HepG2 (cell line): ENCODE results near the gene RETREG2. TPM values are rescaled to one million over a fixed set of nuclear protein-coding genes. Genes with fewer than 3 reads are reported as not detected.

Experiments
- ATAC-seq: fragments of 200-7000 bp; cut with Tn5 transposase; 3 replicates; pipeline ENCODE4 v1.9.1; 2020; ENCODE audit warnings: mild to moderate bottlenecking, moderate library complexity
- BruUV-seq: library from RNA; stranded (reverse); fragments of 400-500 nt; replicated peaks from 2 replicates; lab custom pipeline; 2021; lab: Mats Ljungman, UMichigan
- CTCF ChIA-PET: fragments of 300-600 bp; formaldehyde crosslinking; extraction: SDS; loops from one replicate; lab custom pipeline; 2021; ENCODE audit warnings: low total read pairs, inconsistent platforms, low intra/inter-chr PET ratio; lab: Yijun Ruan, JAX
- POLR2A ChIA-PET: fragments of 350-600 bp; sonication (Branson Sonifier 250); formaldehyde crosslinking; loops from one replicate; lab custom pipeline; 2020; ENCODE audit warnings: antibody characterized with exemption, inconsistent platforms; lab: Yijun Ruan, JAX
- DNase-seq: peaks from one replicate; pipeline ENCODE4 v3.0.0-alpha.2; 2015; ENCODE audit warnings: low spot score
- FAIRE-seq: peaks from 3 replicates; lab custom pipeline; 2011; peaks lifted over from hg19 to GRCh38; lab: Jason Lieb, UNC
- H2AFZ ChIP-seq: one replicate; pipeline ENCODE4 v1.6.1; 2011; ENCODE audit warnings: low read length, inconsistent platforms
- H3K27ac ChIP-seq: fragments of 300-600 bp; 3 replicates; pipeline ENCODE4 v1.8.0; 2011; ENCODE audit warnings: mixed run types, mild to moderate bottlenecking, mixed read lengths, low read length, inconsistent platforms; ENCODE audit not compliant: insufficient read depth; ENCODE audit errors: extremely low read length
- H3K27me3 ChIP-seq, 2 experiments: fragments of 200-600 bp in 1 of 2; 2 replicates in 1 of 2; 3 replicates in 1 of 2; pipeline versions ENCODE4 v1.6.0 to v1.8.0; 2011; ENCODE audit warnings: low read length in 2 of 2, mild to moderate bottlenecking in 2 of 2, moderate library complexity in 2 of 2, inconsistent platforms in 1 of 2; ENCODE audit not compliant: insufficient read depth in 2 of 2, control insufficient read depth in 1 of 2
- H3K36me3 ChIP-seq, 2 experiments: fragments of 200-600 bp in 1 of 2; replicated peaks in 1 of 2; 2 replicates in 1 of 2; 3 replicates in 1 of 2; pipeline versions ENCODE4 v1.5.1 to v1.8.0; 2011; ENCODE audit warnings: low read length in 2 of 2, inconsistent platforms in 1 of 2; ENCODE audit not compliant: insufficient read depth in 2 of 2, control insufficient read depth in 1 of 2
- H3K4me1 ChIP-seq: 2 replicates; pipeline ENCODE4 v1.5.1; 2012; ENCODE audit warnings: low read length, inconsistent platforms; ENCODE audit not compliant: insufficient read depth
- H3K4me2 ChIP-seq: 2 replicates; pipeline ENCODE4 v1.6.0; 2011; ENCODE audit warnings: low read depth, low read length, inconsistent platforms
- H3K4me3 ChIP-seq, 3 experiments: fragments of 200-600 bp in 1 of 3; sonication (generic), shearing (Covaris generic) in 1 of 3; replicated peaks in 1 of 3; 2 replicates each; pipeline ENCODE4 v1.5.1; 2011 to 2016; ENCODE audit warnings: low read length in 3 of 3, inconsistent platforms in 2 of 3, low read depth in 2 of 3, mild to moderate bottlenecking in 2 of 3, control low read depth in 1 of 3, mixed read lengths in 1 of 3; ENCODE audit not compliant: insufficient read depth in 1 of 3
- H3K79me2 ChIP-seq: one replicate; pipeline ENCODE4 v1.6.1; 2011; ENCODE audit warnings: low read length, inconsistent platforms; ENCODE audit not compliant: insufficient read depth
- H3K9ac ChIP-seq: 2 replicates; pipeline ENCODE4 v1.6.0; 2011; ENCODE audit warnings: mild to moderate bottlenecking, low read depth, low read length, inconsistent platforms; ENCODE audit not compliant: insufficient read depth
- H3K9me3 ChIP-seq: 2 replicates; pipeline ENCODE4 v1.5.1; 2012; ENCODE audit warnings: mild to moderate bottlenecking, low read length
- H4K20me1 ChIP-seq: 2 replicates; pipeline ENCODE4 v1.6.0; 2011; ENCODE audit warnings: inconsistent platforms, mild to moderate bottlenecking, low read length, moderate library complexity; ENCODE audit not compliant: insufficient read depth
- ARNTL ChIP-seq: sonication (generic); formaldehyde crosslinking; IDR thresholded peaks from 2 replicates; pipeline ENCODE4 v1.4.0; 2020; ENCODE audit warnings: mild to moderate bottlenecking, missing genetic modification reagents
- BHLHE40 ChIP-seq: IDR thresholded peaks from 2 replicates; pipeline ENCODE4 v1.6.1; 2011; ENCODE audit warnings: low read length, improper control_type of control experiment
- CBFB ChIP-seq: sonication (generic); formaldehyde crosslinking; IDR thresholded peaks from 2 replicates; pipeline ENCODE4 v1.4.0; 2020; ENCODE audit warnings: missing genetic modification reagents
- EEA1 ChIP-seq: sonication (generic); formaldehyde crosslinking; IDR thresholded peaks from 2 replicates; pipeline ENCODE4 v1.5.1; 2020; ENCODE audit warnings: mild to moderate bottlenecking, missing genetic modification reagents, borderline replicate concordance
- HNRNPH1 ChIP-seq: fragments of 200-400 bp; formaldehyde crosslinking; optimal IDR thresholded peaks from 2 replicates; pipeline ENCODE3; 2017; ENCODE audit warnings: mild to moderate bottlenecking, low read depth, low read length
- MAFF ChIP-seq: IDR thresholded peaks from 2 replicates; pipeline ENCODE4 v1.6.1; 2011; ENCODE audit warnings: low read depth, low read length, improper control_type of control experiment
- POLR2AphosphoS5 ChIP-seq: IDR thresholded peaks from 2 replicates; pipeline ENCODE4 v1.6.1; 2012; ENCODE audit warnings: low read depth, low read length
- RBFOX2 ChIP-seq: fragments of 200-400 bp; formaldehyde crosslinking; IDR thresholded peaks from 2 replicates; pipeline ENCODE4 v1.6.1; 2017; ENCODE audit warnings: low read depth, mild to moderate bottlenecking, low read length
- RBM22 ChIP-seq: fragments of 200-400 bp; formaldehyde crosslinking; optimal IDR thresholded peaks from 2 replicates; pipeline ENCODE3; 2017; ENCODE audit warnings: mild to moderate bottlenecking, low read length, moderate library complexity
- SIN3B ChIP-seq: fragments of 150-350 bp; IDR thresholded peaks from 2 replicates; pipeline ENCODE4 v1.6.1; 2014; ENCODE audit warnings: low read length
- ZFY ChIP-seq: sonication (generic); formaldehyde crosslinking; IDR thresholded peaks from 2 replicates; pipeline ENCODE4 v1.4.0; 2020; ENCODE audit warnings: missing genetic modification reagents
- ZNF17 ChIP-seq: sonication (generic); formaldehyde crosslinking; IDR thresholded peaks from 2 replicates; pipeline ENCODE4 v1.5.0; 2020; ENCODE audit warnings: mild to moderate bottlenecking, missing genetic modification reagents
- ZNF263 ChIP-seq: sonication (generic); formaldehyde crosslinking; IDR thresholded peaks from 2 replicates; pipeline ENCODE4 v1.4.0; 2020; ENCODE audit warnings: missing genetic modification reagents
- ZNF615 ChIP-seq: sonication (generic); formaldehyde crosslinking; IDR thresholded peaks from 2 replicates; pipeline ENCODE4 v1.5.0; 2020; ENCODE audit warnings: mild to moderate bottlenecking, missing genetic modification reagents, borderline replicate concordance
- ZNF737 ChIP-seq: sonication (generic); formaldehyde crosslinking; IDR thresholded peaks from 2 replicates; pipeline ENCODE4 v1.5.0; 2020; ENCODE audit warnings: missing genetic modification reagents, mild to moderate bottlenecking, borderline replicate concordance
- ZSCAN5A ChIP-seq: sonication (generic); formaldehyde crosslinking; IDR thresholded peaks from 2 replicates; pipeline ENCODE4 v1.8.0; 2022; ENCODE audit warnings: mild to moderate bottlenecking, missing genetic modification reagents, borderline replicate concordance
- WGBS: methylation state at CpG from one replicate; pipeline ENCODE4 v1.1.6; 2017; ENCODE audit warnings: low lambda C conversion rate; 5-methylcytosine and 5-hydroxymethylcytosine counted together
- in situ Hi-C: cut with HindIII; loops from 2 replicates; pipeline ENCODE4 v1.10.0; 2017; ENCODE audit warnings: low pct_unique_long_range_greater_than_20kb; ENCODE audit not compliant: extremely low pct_ligation_motif_present
- intact Hi-C: fragments of 100-400 bp; cut with micrococcal nuclease; formaldehyde crosslinking; loops from one replicate; pipeline ENCODE4 v1.10.0; 2022; ENCODE audit not compliant: unreplicated experiment
- polyA plus RNA-seq, 8 experiments: library from polyadenylated mRNA; depleted of rRNA in 3 of 8; stranded (reverse) in 7 of 8; unstranded in 1 of 8; fragments of >200 nt; fragmentation: Illumina TruSeq in 4 of 8; extraction: Trizol in 4 of 8; gene quantifications; 2 replicates each; pipeline versions ENCODE4 v1.2.1 to v1.2.3, GENCODE V29; 2011 to 2016; ENCODE audit warnings: low read depth in 4 of 8, missing spikeins in 1 of 8, mixed read lengths in 1 of 8; ENCODE audit not compliant: insufficient read depth in 1 of 8
- total RNA-seq, 5 experiments: library from RNA; depleted of rRNA; stranded (reverse); fragments of >200 nt; fragmentation: Illumina TruSeq; extraction: Trizol; gene quantifications; 2 replicates each; pipeline ENCODE4 v1.2.3, GENCODE V29; 2016; ENCODE audit warnings: low read depth in 1 of 5
- TF ChIP-seq, protein P1 (sequence below): IDR thresholded peaks from 2 replicates; pipeline ENCODE4 v1.6.1; 2016; ENCODE audit warnings: control low read depth
- TF ChIP-seq, protein P2 (sequence below): sonication (generic); formaldehyde crosslinking; IDR thresholded peaks from 2 replicates; pipeline ENCODE4 v1.5.1; 2020; ENCODE audit warnings: missing genetic modification reagents, mild to moderate bottlenecking, borderline replicate concordance

The RETREG2 gene
- total and polyA plus RNA-seq, 2 of the 13 experiments (the other 11 are each of a cell fraction or from before 2014, with no cell fraction given), result 86.0 to 134 TPM

GRCh38 chr2:219209236-219210195 is 31.4 kb downstream of the RETREG2 start:
- BruUV-seq, result no TSS peak
- peak overlapping the region; percentile 95 for H3K27ac ChIP-seq
- H2AFZ ChIP-seq, result no peak overlapping the region
- peaks cover 6% of the 10 kb centered on the region for H3K79me2 ChIP-seq
- CTCF ChIA-PET, result interaction anchor here (2.2 to 2.6 kb wide), 2 partner anchors 38 kb away, joined by 8 to 17 read pairs; no protein-coding TSS in a partner anchor
- H4K20me1 ChIP-seq, result no peaks in the 10 kb centered on the region
- H3K9ac ChIP-seq, result peak overlapping the region; percentile 77
- no peaks in the 10 kb centered on the region; a peak in 1 of 5 replicates for H3K27me3 ChIP-seq
- DNase-seq (no peak), ATAC-seq (no peak), FAIRE-seq (no peak)
- peaks cover 28 to 46% of the 10 kb centered on the region in 2 experiments for H3K36me3 ChIP-seq
- POLR2A ChIA-PET, result interaction anchor here (1.3 to 5.6 kb wide), 11 partner anchors 8 to 69 kb away, joined by 3 to 227 read pairs (median 29); partner anchors contain the start of genes ABCB6, ANKZF1, ATG9A and CNPPD1
- intact Hi-C loops, result no loop called here
- peak overlapping the region in 1 of 3 experiments; percentile 86; a peak in 1 of 6 replicates for H3K4me3 ChIP-seq
- H3K9me3 ChIP-seq, result no peaks in the 10 kb centered on the region
- peaks cover 60% of the 10 kb centered on the region for H3K4me1 ChIP-seq
- WGBS, result 93% methylated on average over 18 of the region's 18 CpGs
- peak overlapping the region; percentile 100 for H3K4me2 ChIP-seq
- in situ Hi-C loops, result loop anchor here (5.0 kb wide), 1 partner anchor 37 kb away; the partner anchor contains the start of gene SLC23A3
- TF ChIP-seq SIN3B (no peak), HNRNPH1 (no peak), BHLHE40 (no peak), ARNTL (CRISPR knock-in tag) (no peak), ZSCAN5A (CRISPR knock-in tag) (no peak), MAFF (no peak), RBFOX2 (peak; percentile 44; the same call in 1 of the 2 replicates), CBFB (CRISPR knock-in tag) (no peak), ZFY (CRISPR knock-in tag) (peak; percentile 36), ZNF263 (peak; percentile 79), ZNF737 (CRISPR knock-in tag) (peak; percentile 26; the same call in 1 of the 2 replicates), RBM22 (peak; percentile 32), ZNF615 (CRISPR knock-in tag) (no peak), ZNF17 (CRISPR knock-in tag) (0 out of 2 replicates have a peak, but pooled peaks have one; percentile 41), EEA1 (CRISPR knock-in tag) (no peak), POLR2AphosphoS5 (peak; percentile 32)
- TF ChIP-seq, protein P1, sequence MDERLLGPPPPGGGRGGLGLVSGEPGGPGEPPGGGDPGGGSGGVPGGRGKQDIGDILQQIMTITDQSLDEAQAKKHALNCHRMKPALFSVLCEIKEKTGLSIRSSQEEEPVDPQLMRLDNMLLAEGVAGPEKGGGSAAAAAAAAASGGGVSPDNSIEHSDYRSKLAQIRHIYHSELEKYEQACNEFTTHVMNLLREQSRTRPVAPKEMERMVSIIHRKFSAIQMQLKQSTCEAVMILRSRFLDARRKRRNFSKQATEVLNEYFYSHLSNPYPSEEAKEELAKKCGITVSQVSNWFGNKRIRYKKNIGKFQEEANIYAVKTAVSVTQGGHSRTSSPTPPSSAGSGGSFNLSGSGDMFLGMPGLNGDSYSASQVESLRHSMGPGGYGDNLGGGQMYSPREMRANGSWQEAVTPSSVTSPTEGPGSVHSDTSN (CRISPR knock-in tag), result no peak
- TF ChIP-seq, protein P2, sequence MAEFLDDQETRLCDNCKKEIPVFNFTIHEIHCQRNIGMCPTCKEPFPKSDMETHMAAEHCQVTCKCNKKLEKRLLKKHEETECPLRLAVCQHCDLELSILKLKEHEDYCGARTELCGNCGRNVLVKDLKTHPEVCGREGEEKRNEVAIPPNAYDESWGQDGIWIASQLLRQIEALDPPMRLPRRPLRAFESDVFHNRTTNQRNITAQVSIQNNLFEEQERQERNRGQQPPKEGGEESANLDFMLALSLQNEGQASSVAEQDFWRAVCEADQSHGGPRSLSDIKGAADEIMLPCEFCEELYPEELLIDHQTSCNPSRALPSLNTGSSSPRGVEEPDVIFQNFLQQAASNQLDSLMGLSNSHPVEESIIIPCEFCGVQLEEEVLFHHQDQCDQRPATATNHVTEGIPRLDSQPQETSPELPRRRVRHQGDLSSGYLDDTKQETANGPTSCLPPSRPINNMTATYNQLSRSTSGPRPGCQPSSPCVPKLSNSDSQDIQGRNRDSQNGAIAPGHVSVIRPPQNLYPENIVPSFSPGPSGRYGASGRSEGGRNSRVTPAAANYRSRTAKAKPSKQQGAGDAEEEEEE (CRISPR knock-in tag), result no peak
